Measurements from ENCODE around the gene PRDX3.
A peak's percentile ranks its signal among the peaks of the same experiment; 100 is the strongest.

The PRDX3 gene

GRCh38 chr10:119174109-119174508 lies 4.5 kb downstream of the PRDX3 start:
- TF ChIP-seq CTCF (IDR thresholded peaks at IDR 0.05; ENCODE audit: control extremely low read depth, extremely low read depth, low read depth, missing control alignments), result no peak
- no peak for DNase-seq (ENCODE audit: extremely low spot score)
- CTCF ChIA-PET, result interaction anchor here (0.6 kb wide), 1 partner anchor 63 kb away, joined by 3 read pairs; no protein-coding TSS in a partner anchor
- POLR2A ChIA-PET, result interaction anchor here (0.7 kb wide), 1 partner anchor 452 kb away, joined by 3 read pairs; no protein-coding TSS in a partner anchor

GRCh38 chr10:119167041-119167440 lies 11.6 kb downstream of the PRDX3 start:
- ChIA-PET POLR2A (no interaction called here), CTCF (interaction anchor here (0.7 to 0.8 kb wide), 2 partner anchors 9 to 15 kb away, joined by 3 read pairs; no protein-coding TSS in a partner anchor)
- TF ChIP-seq CTCF (IDR thresholded peaks at IDR 0.05; ENCODE audit: control extremely low read depth, extremely low read depth, low read depth, missing control alignments), result no peak
- no peak for DNase-seq (ENCODE audit: extremely low spot score)

DNA sequence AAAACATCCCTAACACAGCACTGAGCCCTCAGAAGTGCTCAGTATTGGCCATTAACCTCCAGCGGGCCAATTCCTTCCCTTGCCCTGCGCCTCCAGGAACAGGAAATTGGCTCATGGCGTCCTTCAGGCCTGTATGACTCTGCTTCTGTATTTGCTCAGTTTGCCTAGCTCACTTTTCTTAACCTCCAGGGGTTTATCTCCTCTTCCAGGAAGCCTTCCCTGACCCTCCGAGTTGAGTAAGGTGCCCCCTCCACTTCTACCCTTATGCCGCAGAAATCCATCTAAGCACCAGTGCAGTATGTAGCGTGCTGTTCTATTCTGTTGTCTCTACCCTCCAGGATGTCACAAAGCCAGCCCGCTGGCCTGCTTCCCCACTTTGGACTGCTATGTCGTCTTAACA lies 12.0 kb downstream of the PRDX3 start:
- ChIA-PET POLR2A (no interaction called here), CTCF (no interaction called here)
- DNase-seq (ENCODE audit: extremely low spot score), result no peak
- no peak for TF ChIP-seq CTCF (IDR thresholded peaks at IDR 0.05; ENCODE audit: control extremely low read depth, extremely low read depth, low read depth, missing control alignments)

- ChIA-PET CTCF (interaction anchor here (1.6 to 2.3 kb wide), 2 partner anchors 10 to 35 kb away, joined by 4 to 6 read pairs; no protein-coding TSS in a partner anchor), POLR2A (interaction anchor here (1.2 kb wide), 1 partner anchor 14 kb away, joined by 4 read pairs; no protein-coding TSS in a partner anchor)
- DNase-seq (ENCODE audit: extremely low spot score), result no peak
- TF ChIP-seq CTCF (IDR thresholded peaks at IDR 0.05; ENCODE audit: control extremely low read depth, extremely low read depth, low read depth, missing control alignments), result no peak
Observed at GRCh38 chr10:119166118-119166500, 12.5 kb downstream of the PRDX3 start.

- peak; percentile 13 for TF ChIP-seq CTCF (IDR thresholded peaks at IDR 0.05; ENCODE audit: control extremely low read depth, extremely low read depth, low read depth, missing control alignments)
- POLR2A ChIA-PET, result interaction anchor here (1.2 kb wide), 1 partner anchor 13 kb away, joined by 4 read pairs; no protein-coding TSS in a partner anchor
- DNase-seq (ENCODE audit: extremely low spot score), result peak; percentile 91
- CTCF ChIA-PET, result interaction anchor here (0.9 to 2.3 kb wide), 6 partner anchors 10 to 41 kb away, joined by 3 to 6 read pairs (median 4); no protein-coding TSS in a partner anchor
Observed at GRCh38 chr10:119165171-119166117, 13.2 kb downstream of the PRDX3 start, which contains the start of gene SFXN4. Gene SFXN4, minus strand, starts transcription at chr10:119165714. Its CDS starts 67 bp downstream, at chr10:119165647.

GRCh38 chr10:119162452-119163092 lies 16.0 kb downstream of the PRDX3 start:
- DNase-seq (ENCODE audit: extremely low spot score), result no peak
- ChIA-PET POLR2A (interaction anchor here (0.8 kb wide), 1 partner anchor 230 kb away, joined by 3 read pairs; no protein-coding TSS in a partner anchor), CTCF (interaction anchor here (1.3 kb wide), 1 partner anchor 45 kb away, joined by 4 read pairs; the partner anchor contains the start of gene GRK5)
- no peak for TF ChIP-seq CTCF (IDR thresholded peaks at IDR 0.05; ENCODE audit: control extremely low read depth, extremely low read depth, low read depth, missing control alignments)

Measured in GM10248 (cell line).